DMS79 (cell line): ENCODE results near the gene CDK13.
"Not testable (repeated sequence)": the region's sequence is repeated elsewhere in the genome, so short reads cannot be mapped to it uniquely, and the experiment has no call there.

ENCODE experiments used
- DNase-seq: peaks from one replicate; lab custom pipeline; 2025; lab: John Stamatoyannopoulos, UW

The CDK13 gene

DNA sequence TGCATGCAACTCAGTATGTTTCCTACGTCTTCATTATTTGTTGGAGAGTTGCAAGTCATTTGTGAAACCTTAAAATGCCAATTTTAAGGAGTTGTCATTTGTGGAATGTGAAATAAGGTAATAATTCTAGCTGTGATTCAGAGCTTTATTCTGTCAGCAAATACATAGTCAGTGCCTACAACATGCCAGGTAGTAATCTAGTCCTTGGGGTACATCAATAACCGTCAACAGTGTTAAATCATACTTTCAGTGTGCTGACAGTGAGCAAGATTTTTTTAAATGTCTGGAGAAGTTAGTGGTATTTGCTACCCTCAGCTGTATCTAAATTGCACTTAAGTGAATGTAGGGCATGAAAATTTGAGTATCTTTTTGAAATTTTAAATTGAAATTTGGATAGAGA is 147.7 kb downstream of the CDK13 start:
- no peak for DNase-seq

DNA sequence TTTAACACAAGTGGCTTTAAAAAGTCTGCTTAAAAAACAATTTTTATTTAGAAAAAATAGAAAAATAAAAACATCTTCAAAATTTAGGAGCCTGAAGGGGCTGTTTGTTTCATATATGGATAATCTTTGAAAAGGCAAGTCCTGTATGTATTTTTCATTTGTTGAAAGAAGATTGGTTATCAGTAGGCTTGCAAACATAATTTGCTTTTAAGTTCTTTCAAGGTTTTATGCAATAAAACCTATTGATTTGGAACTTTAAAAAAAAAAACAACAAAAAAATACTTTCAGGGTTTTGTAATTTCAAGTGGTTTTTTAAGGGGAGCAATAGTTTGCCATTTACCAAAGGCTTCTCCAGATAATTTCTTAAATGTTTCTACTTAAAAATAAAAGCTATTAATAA is 148.8 kb downstream of the CDK13 start:
- no peak for DNase-seq

DNA sequence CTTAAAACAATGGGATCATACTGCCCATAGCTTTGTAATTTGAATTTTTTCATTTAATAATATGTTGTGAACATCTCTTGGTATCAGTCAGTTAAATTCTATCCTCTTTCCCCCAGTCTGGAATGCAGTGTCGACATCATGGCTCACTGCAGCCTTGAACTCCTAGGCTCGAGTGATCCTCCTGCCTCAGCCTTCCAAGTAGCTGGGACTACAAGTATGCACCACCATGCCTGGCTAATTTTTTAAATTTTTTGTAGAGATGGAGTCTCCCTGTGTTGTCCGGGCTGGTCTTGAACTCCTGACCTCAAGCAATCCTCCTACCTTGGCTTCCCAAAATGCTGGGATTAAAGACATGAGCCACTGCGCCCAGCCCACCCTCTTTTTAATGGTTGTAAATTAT is 149.8 kb downstream of the CDK13 start:
- DNase-seq = no peak

DNA sequence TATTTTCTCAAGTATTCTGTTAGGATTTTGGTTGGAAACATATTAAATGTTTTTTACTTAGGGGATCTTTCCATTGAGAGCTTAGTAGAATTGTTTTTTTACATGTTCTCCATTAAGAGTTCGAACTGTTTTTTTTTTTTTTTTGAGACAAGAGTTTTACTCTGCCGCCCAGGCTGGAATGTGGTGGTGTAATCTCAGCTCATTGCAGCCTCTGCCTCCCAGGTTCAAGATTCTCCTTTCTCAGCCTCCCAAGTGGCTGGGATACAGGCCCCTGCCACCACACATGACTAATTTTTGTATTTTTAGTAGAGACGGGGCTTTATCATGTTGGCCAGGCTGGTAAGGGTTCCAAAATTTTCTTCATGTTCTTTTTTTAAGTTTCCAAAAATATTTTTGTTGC is 151.1 kb downstream of the CDK13 start:
- no peak for DNase-seq

DNA sequence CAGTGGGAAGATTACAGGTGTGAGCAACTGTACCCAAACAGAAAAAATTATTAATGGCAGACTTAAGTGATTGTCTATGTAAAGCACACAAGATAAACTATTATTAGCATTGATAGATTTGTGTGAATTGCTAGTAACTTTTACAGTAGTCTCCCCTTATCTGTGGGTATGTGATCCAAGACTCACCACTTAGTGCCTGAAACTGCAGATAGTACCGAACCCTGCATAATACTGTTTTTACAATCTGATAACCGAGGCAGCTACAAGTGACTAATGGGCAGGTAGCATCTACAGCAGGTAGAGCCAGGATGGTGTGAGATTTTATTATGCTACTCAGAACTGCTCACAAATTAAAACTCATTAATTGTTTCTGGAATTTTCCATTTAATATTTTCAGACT is 152.8 kb downstream of the CDK13 start:
- DNase-seq = no peak

DNA sequence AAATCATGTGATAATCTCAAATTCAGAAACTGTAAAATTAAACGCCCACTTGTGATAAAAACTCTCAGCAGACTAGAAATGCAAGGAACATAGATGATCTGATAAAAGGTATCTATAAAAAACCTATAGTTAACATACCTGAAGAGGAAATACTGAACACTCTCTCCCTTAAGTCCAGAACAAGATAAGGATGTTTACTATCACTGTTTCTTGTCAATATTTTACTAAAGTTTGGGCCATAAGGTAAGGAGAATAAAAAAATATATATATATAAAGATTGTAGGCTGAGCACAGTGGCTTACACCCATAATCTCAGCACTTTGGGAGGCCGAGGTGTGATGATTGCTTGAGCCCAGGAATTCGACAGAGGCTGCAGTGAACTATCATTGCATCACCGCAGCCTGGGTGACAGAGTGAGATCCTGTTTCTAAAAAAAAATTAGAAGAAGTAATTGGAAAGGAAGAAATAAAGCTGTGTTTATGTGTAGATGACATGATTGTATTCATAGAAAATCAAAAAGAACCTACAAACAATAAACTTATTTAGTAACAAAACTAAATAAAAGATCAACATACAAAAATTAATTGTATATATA is 155.9 kb downstream of the CDK13 start:
- DNase-seq = no peak

DNA sequence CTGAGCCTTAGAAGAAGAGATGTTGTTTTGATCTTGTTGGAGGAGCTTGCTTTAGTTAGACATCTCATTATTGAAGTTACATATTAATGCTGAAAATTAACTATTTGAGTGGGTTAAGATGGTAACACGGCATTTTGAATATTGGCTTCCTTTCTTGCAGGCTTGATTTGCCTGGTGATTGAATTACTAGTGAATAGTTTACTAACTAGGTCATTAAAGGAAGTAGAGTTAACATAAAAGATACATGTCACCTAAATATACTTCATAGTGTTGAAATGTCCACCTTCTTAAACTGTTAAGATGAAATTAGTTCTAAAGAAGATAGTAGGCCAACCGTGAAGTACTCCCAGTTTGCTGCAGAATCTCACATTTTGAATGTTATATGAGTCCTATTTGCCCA is 165.9 kb downstream of the CDK13 start:
- no peak for DNase-seq

DNA sequence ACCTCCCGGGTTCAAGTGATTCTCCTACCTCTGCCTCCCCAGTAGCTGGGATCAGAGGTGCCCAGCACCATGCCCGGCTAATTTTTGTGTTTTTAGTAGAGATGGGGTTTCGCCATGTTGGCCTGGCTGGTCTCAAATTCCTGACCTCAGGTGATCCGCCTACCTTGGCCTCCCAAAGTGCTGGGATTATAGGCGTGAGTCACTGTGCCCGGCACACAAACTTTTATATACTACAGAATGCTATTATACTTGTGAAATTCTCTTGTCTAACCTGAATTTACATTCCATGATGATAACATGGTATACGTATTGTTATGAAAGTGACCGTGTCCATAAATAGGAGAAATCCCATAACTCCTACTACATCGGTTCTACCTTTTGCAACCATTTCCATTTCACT is 167.1 kb downstream of the CDK13 start:
- DNase-seq = not testable (repeated sequence)

DNA sequence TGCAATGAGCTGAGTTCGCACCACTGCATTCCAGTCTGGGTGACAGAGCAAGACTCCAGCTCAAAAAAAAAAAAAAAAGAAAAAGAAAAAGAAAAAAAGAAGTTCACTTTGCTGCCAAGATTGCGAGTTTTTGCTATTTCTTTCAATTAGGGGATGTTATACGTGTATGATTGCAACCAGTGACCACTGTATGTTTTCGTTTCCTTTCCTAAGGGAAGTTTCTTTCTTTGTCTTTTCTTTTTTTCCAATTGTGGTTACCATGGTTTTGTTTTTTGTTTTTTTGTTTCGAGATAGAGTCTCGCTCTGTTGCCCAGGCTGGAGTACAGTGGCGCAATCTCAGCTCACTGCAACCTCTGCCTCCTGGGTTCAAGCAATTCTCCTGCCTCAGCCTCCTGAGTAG is 168.1 kb downstream of the CDK13 start:
- DNase-seq = not testable (repeated sequence)

DNA sequence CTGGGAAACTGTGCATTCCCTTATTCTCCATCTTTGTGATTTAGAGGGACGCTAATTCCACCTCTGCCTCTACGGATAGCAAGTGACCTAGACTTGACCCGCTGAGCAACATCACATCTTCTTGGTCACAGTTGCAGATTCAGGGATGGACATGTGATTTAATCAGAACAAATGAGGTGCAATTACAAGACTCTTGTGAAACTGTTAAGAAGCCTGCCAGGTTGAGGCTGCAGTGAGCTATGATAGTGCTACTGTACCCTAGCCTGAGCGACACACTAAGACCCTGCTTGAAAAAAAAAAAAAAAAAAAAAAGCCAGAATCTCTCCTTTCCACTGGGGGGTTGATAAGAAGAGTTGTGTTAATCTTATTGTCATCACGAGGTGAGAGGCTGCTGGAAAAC is 170.0 kb downstream of the CDK13 start:
- DNase-seq = no peak

DNA sequence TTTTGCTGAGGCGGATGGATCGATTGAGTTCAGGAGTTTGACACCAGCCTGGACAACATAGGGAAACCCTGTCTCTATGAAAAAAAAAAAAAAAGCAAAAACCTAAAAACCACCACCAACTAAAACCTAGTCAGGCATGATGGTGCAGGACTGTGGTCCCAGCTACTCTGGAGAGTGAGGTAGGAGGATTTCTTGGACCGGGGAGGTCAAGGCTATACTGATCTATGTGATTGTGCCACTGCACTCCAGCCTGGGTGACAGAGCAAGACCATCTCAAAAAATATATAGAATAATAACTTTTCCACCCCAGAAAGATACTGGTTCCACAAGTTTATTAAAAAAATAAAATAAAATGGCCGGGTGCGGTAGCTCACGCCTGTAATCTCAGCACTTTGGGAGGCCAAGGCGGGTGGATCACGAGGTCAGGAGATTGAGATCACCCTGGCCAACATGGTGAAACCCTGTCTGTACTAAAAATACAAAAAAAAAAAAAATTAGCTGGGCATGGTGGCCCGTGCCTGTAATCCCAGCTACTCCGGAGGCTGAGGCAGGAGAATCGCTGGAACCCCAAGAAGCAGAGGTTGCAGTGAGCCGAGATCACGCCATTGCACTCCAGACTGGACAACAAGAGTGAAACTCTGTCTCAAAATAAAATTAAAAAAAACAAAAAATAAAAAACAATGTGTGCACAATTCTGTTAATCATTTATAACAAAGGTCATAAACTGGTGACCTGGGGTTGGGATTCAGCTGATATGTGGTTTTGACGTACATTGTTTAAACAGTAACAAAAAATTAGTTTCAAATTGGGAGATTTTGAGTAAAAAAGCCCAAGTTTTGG is 172.3 kb downstream of the CDK13 start:
- not testable (repeated sequence) for DNase-seq

DNA sequence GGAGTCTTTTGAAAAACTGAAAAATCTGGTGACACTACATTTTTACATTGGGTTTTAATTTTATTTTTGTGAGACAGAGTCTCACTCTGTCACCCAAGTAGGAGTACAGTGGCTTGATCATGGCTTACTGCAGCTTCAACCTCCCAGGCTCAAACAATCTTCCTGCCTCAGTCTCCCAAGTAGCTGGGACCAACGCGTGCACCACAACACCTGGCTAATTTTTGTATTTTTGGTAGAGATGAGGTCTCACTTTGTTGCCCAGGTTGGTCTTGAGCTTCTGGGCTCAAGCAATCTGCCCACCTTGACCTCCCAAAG is 172.8 kb downstream of the CDK13 start:
- no peak for DNase-seq

DNA sequence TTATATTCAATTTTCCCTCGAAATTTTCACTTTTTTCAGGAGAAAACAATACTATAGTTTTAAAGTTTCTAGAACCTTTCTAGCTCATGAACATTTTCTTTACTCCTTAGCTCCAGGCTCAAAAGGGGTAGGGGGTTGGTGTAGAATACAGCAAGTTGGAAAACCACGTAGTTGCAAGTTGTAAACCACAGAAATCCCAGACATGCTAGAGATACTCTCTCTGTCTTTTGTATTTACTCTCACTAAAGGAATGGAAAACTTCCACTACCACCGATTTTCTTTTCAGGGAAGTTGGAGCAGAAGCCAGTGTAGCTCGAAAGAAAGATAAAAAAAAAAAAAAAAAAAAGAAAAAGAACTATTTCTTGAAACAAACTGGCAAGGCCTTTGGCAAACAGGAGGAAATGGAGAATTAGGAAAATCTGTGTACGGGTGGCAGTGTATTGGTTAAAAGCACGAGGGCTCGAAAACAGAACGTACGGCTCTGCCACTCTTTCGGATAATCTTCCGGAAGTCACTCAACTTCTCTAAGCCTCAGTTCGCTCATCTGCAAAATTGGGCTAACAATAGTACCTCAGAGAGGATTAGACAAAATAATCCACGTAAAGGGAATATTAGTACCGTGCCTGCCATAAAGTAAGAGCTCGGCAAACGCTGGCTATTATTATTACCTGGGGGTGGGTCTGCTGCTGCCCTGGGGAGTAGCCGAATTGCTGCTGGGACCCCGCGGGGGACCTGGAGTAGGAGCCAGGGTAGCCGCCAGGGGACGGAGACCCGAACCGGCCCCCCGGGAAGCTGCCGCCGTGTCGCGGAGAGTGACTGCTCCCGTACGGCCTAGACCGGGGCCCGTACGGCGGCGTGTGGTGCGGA is 183.7 kb downstream of the CDK13 start:
- DNase-seq = no peak

DNA sequence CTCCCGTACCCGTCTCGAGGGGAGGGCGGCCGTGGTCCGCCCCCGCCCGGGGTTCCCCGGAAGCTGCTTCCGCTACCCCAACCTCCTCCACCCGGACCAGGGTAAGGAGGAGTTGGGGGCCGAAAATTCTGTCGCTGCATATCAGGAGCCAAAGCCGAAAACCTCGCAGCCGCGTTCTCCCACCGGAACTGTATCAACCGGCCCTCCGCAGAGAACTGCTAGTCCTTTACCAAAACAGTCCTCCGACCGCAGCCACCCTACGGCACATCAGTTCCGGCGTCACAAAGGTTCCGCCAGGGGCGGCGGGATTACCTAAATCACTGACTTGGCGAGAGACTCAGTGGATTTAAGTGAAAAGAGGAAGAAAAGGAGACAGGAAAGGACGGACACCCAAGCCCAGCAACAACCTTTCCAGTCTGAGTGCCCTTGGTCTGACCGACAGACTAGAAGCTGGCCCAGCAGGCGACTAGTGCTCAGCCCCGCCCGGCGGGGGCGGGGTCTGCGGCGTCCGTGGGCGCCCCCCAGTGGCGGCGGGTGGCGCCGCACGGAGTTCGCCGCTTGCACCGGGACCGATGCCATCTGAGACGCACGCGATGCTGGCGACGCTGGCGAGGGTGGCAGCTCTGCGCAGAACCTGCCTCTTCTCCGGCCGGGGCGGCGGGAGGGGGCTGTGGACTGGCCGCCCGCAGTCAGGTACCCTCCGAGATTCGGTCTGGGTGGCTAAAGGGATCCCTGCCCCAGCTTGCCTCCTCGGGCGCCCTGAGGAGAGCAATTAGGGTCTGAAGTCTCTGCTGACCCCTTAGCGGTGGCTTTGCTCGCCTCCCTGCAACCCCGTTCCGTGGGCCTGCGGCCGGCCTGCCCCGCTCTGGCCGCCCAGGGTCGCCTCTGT is 184.6 kb downstream of the CDK13 start, which contains the start of the genes MPLKIP and SUGCT:
Gene MPLKIP, minus strand, starts transcription at position 195 of the 889 bp plus-strand sequence. Its CDS starts 55 bp downstream, at position 140.
Gene SUGCT, plus strand, starts transcription at position 578 of the 889 bp plus-strand sequence.
- peak; percentile 64 for DNase-seq

DNA sequence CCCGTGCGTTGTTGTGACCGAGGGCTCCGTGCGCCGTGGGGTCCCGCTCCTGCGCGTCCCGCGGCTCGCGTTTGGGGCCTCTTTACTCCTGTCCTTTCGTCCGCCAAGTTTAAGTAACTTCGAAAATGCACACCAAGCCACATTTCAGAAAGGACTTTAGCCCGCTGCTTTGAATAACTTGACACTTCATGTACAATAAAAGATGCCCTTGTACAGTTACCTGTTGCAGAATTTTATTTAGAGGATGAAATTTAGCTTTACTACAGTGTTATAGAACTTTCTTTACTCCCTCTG is 185.2 kb downstream of the CDK13 start:
- no peak for DNase-seq

DNA sequence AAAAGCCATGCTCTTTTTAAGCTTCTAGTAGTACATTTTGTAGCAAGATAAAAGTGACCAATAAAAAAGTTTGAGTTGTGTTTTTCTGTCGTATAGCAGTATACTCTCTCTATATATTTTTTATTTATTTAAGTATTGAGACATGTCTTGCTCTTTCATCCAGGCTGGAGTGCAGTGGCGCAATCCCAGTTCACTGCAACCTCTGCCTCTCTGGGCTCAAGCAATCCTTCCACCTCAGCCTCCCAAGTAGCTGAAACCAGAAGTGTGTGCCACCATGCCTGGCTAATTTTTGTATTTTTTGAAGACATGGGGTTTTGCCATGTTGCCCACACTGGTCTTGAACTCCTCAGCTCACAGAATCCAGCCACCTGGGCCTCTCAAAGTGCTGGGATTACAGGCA is 187.5 kb downstream of the CDK13 start:
- DNase-seq = no peak

DNA sequence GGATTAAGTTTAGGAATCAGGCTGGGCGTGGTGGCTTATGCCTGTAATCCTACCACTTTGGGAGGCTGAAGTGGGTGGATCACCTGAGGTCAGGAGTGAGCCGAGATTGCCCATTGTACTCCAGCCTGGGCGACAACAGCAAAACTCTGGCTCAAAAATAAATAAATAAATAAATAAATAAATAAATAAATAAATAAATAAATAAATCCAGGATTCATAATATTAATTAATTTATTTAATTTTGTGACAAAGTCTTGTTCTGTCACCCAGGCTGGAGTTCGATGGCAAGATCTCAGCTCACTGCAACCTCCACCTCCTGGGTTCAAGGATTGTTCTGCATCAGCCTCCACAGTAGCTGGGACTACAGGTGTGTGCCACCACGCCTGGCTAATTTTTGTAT is 188.9 kb downstream of the CDK13 start:
- no peak for DNase-seq

DNA sequence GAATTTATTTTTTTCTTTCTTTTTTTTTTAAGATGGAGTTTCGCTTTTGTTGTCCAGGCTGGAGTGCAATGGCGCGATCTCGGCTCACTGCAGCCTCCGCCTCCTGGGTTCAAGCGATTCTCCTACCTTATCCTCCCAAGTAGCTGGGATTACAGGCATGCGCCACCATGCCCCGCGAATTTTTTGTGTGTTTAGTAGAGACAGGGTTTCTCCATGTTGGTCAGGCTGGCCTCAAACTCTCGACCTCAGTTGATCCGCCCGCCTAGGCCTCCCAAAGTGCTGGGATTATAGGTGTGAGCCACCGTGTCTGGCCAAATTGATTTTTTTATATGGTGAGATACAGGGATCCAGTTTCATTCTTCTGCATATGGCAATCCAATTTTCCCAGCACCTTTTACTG is 189.8 kb downstream of the CDK13 start:
- DNase-seq = not testable (repeated sequence)

DNA sequence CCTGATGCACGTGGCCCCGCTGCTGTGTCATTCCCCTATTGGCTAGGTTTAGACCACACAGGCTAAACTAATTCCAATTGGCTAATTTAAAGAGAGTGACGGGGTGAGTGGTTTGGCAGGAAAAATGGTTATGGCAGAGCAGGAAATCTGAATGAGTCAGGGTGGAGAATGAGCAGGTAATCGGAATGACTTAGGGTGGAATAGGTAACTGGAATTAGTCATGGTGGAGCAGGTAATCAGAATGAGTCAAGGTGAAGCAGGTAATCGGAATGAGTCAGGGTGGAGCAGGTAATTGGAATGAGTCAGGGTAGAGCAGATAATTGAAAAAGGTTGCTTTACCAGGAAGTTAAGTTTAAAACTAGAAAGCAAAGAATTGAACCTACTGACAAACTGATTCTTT is 191.9 kb downstream of the CDK13 start:
- not testable (repeated sequence) for DNase-seq

DNA sequence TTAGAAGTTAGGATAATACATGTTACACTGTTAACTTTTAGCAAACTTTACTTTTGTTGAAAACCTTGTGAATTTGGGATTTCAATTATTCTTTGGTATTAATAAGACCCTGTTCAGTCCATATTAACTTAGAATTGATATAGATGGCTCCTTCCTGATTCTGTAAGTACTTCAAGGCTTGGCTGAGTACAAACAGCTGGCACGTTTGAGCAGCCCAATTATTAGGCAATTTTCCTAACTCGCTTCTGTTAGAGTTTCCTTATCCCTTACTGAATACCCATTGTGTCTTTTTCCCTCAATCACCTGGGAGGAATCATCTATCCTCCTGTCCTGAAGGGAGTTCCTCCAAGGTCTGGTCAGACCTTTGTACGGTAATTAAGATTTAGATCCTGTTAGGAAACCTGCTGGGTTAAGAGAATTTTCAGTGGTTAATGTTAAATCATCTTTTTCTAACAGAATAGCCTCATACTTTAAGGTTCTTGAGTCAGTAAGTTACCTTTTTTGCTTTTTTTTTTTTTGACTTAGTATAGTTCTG is 195.6 kb downstream of the CDK13 start:
- not testable (repeated sequence) for DNase-seq

DNA sequence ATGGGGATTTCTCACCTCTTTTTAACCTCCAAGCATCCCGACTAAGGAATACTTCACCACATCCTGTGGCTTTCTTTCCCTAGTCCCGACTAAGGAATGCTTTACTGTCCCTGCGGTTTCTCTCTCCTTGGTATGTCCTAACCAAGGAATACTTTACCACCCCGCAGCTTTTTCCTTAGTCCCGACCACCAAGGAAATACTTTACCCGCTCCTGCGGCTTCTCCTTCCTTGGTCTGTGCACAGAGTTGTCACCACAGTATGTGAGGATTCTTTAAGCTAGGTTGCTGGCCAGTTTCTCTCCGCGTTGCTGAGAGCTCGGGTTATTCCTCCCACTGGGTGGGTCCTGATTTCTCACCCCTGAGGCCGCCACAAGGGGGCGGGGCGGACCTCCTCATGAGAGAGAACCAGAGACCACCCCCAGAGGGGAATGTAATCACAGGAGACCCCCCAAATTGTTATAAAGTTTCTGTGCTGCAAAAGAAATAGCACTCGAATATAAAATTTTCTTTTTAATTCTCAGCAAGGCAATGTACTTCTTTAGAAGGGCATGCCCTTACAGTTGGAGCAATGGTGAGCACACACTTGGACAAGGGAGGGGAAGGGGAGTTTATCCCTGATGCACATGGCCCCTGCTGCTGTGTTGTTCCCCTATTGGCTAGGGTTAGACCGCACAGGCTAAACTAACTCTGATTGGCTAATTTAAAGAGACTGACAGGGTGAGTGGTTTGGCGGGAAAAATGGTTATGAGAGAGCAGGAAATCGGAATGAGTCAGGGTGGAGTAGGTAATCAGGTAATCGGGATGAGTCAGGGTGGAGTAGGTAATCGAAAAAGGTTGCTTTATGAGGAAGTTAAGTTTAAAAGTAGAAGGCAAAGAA is 197.6 kb downstream of the CDK13 start:
- DNase-seq = no peak
